ENCODE data around the gene LIPC. TPM values are rescaled to one million over a fixed set of nuclear protein-coding genes. Genes with fewer than 3 reads are reported as not detected.

Gene LIPC
- total and polyA plus RNA-seq, 9 of the 15 experiments (the other 6 are each of a cell fraction or from before 2014, with no cell fraction given) = 0.07 to 0.41 (median 0.11) TPM; not detected in 2

- BruUV-seq (replicated peaks) = no TSS peak
Observed at GRCh38 chr15:58386081-58386480, 45.7 kb upstream of the LIPC start.

More at GRCh38 chr15:58386081-58386480, 45.7 kb upstream of the LIPC start:
- Histone ChIP-seq H3K4me2 (ENCODE audit: insufficient read depth, low read length) (no peak overlapping the region), H3K9me3 (replicated peaks; ENCODE audit: control insufficient read depth, insufficient read depth, low read depth, low read length) (no peaks in the 10 kb centered on the region), H2AFZ (ENCODE audit: low read depth, low read length) (no peak overlapping the region), H3K9ac (ENCODE audit: insufficient read depth in 1 of 2, low read depth in 2 of 2, low read length in 2 of 2) (no peak overlapping the region), H3K4me3 (no peak overlapping the region), H3K79me2 (ENCODE audit: control insufficient read depth, insufficient read depth, low read length) (no peaks in the 10 kb centered on the region), H3K36me3 (ENCODE audit: control insufficient read depth, insufficient read depth, low read length) (no peaks in the 10 kb centered on the region), H4K20me1 (replicated peaks; ENCODE audit: control insufficient read depth, insufficient read depth, low read length) (no peaks in the 10 kb centered on the region), H3K27ac (ENCODE audit: extremely low read depth, low read depth, low read length) (no peak overlapping the region), H3K27me3 (ENCODE audit: control insufficient read depth in 2 of 2, insufficient read depth in 2 of 2, low read length in 2 of 2) (no peaks in the 10 kb centered on the region), H3K9me1 (ENCODE audit: control insufficient read depth, insufficient read depth, low read length) (no peaks in the 10 kb centered on the region), H3K4me1 (replicated peaks in 1 of 2; ENCODE audit: control insufficient read depth in 2 of 2, insufficient read depth in 2 of 2, low read length in 2 of 2) (no peaks in the 10 kb centered on the region; a peak in 2 of 5 replicates)
- POLR2A ChIA-PET = no interaction called here
- intact Hi-C loops (cut with micrococcal nuclease) (loop anchor here (10.0 kb wide), 1 partner anchor 49 kb away; the partner anchor contains the start of gene LIPC), in situ Hi-C loops (cut with MboI) (no loop called here)
- ATAC-seq (no peak), FAIRE-seq (no peak), DNase-seq (ENCODE audit: extremely low read depth in 1 of 4, low spot score in 3 of 4) (no peak)
- 61% methylated on average over 3 of the region's 3 CpGs for WGBS (ENCODE audit: insufficient coverage, low coverage, missing lambda C conversion rate)
- CTCF ChIA-PET (ENCODE audit: low intra/inter-chr PET ratio) = interaction anchor here (0.6 kb wide), 1 partner anchor 53 kb away, joined by 3 read pairs; no protein-coding TSS in a partner anchor
- TF ChIP-seq MTF1 (CRISPR knock-in tag; IDR thresholded peaks at IDR 0.05; ENCODE audit: borderline replicate concordance) (no peak), LEF1 (IDR thresholded peaks at IDR 0.05) (no peak), HMGXB4 (CRISPR knock-in tag; IDR thresholded peaks at IDR 0.05) (no peak), ZKSCAN3 (CRISPR knock-in tag; IDR thresholded peaks at IDR 0.05) (no peak), POLR2B (IDR thresholded peaks at IDR 0.05; ENCODE audit: low read depth, partially characterized antibody) (no peak), SIN3A (IDR thresholded peaks at IDR 0.05; ENCODE audit: borderline replicate concordance in 2 of 2, control insufficient read depth in 1 of 2, low read depth in 2 of 2, low read length in 2 of 2) (no peak), ZKSCAN1 (IDR thresholded peaks at IDR 0.05; ENCODE audit: low read depth, low read length) (no peak), CHD4 (IDR thresholded peaks at IDR 0.05; ENCODE audit: insufficient read depth, insufficient replicate concordance, low read depth, low read length, poor library complexity, severe bottlenecking) (no peak), BCL6 (CRISPR knock-in tag; IDR thresholded peaks at IDR 0.05) (no peak), RBM22 (IDR thresholded peaks at IDR 0.05; ENCODE audit: low read depth, low read length, poor library complexity, severe bottlenecking) (no peak), KAT7 (CRISPR knock-in tag; IDR thresholded peaks at IDR 0.05; ENCODE audit: borderline replicate concordance) (no peak), ATF1 (CRISPR knock-in tag; IDR thresholded peaks at IDR 0.05) (no peak), ATF1 (tag; IDR thresholded peaks at IDR 0.05) (no peak)
